HG02973 (cell line): ENCODE data around the gene CLEC1A.
"Not testable (repeated sequence)": the region's sequence is repeated elsewhere in the genome, so short reads cannot be mapped to it uniquely, and the experiment has no call there.

Experiments
- ATAC-seq: cut with Tn5 transposase; IDR thresholded peaks from one replicate; pipeline ENCODE4 v1.9.1; 2021; ENCODE audit warnings: moderate library complexity; ENCODE audit not compliant: unreplicated experiment

The CLEC1A gene

DNA sequence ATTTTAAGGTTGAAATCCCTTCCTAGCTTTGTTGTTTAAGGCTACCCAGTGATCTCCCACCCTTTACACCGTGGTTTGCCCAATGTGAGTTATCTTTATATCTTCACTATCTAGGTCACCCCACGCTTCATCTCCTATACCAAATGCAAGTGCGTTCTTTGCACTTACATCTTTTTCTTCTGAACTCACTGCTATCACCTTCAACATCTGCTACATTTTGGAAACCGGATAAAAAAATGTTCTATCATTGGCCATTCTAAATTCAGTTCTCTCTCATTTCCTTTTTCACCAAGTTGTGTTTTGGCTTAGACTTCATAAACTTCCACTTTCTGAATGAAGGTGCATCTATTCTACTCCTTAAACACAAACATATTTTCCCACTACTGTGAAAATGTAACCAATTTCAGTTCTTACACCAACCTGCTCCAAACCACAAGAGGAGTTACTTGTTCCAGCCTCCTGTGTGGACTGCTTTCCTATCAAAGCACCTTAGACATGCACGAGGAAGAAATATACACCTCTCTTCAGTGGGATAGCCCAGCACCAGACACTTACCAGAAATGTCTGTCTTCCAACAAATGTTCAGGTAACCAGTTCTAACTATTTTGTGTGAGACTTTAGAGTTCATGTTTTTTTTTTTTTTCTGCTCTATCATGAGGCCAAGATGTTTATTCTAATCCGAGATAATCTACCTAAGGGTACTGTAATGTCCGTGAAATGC lies 46.4 kb downstream of the CLEC1A start:
- no peak for ATAC-seq

DNA sequence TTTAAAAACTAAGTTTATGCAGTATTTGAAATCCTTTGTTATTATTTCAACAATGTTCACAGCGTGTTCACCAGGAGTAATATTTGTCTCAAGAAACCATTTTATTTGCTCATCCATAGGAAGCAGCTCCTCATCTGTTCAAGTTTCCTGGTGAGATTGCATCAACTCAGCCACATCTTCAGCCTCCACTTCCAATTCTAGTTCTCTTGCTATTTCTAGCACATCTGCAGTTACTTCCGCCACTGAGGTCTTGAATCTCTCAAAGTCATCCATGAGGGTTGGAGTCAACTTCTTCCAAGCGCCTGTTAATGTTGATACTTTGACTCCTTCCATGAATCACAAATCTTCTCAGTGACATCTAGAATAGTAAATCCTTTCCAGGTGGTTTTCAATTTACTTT lies 50.3 kb downstream of the CLEC1A start:
- no peak for ATAC-seq

- ATAC-seq: no peak
These were observed 56.6 kb downstream of the CLEC1A start for GRCh38 chr12:10042167-10042566.

DNA sequence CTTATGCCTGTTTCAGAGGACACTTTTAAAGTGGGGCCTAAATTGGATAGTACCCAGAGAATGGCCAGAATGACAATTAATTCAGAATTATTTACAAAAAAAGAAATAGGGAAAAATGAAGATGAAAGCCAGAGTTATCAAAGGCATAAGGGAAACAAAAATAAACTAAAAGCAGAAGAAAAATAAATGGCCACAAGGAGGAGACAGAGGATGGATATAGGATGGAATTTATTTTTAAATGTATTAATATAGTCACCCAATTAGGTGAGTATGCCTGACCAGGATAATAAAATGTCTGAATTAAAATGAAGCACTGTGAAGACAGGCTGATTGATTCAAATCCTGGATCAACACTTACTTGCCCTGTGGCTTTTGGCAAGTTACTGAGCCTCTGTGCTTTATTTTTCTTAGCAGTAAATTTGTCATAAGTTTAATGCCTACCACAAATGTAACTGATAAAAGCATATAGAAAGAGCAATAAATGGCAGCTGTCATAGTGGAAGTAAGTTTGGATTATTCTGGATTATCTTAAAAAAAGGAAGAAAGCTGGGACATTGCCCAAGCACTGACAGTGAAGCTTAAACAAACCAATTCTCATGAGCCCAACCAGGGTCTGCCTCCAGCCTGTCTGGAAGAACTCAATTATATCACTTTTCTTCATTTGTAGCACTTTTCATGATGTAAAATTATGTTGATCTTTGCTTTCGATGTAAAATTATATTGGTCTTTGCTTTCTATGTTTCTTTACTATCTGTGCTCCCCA lies 64.8 kb downstream of the CLEC1A start:
- no peak for ATAC-seq

GRCh38 chr12:10031771-10032175 lies 67.0 kb downstream of the CLEC1A start:
- no peak for ATAC-seq

DNA sequence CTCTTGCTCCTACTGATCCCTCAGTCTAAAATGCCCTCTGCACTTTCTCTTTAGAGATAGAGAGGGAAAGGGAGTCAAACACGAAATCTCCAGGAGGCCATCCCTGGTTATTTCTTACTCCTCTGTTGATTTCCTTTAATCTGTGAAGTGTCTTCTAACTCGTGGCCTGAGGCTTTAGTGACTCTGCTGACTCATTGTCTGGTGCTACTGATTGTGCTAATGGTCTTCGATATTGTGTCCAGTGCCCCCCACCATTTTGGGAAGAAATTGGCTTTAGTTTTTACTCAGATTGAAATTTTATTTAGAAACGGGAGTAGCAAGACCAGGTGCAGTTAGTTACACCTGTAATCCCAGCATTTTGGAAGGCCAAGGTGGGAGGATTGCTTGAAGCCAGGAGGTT lies 67.5 kb downstream of the CLEC1A start:
- ATAC-seq: no peak

DNA sequence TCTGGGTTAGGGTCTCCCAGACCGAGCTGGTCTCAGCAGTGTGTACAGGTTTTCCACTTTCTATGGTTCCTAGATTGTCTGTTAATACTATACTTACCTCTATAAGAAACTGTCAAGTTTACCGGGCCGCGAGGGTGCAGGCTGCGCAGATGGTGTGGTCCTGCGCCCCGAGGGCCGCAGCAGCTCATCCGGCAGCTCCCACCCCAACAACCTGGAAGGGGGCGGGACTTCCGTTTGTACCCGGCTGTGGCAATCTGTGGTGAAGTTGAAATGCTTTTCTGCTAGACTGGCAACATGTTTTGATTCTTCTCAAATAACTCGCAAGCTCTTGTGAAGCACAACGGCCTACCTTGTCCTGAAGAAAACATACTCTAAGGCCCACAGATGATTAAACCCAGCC lies 68.3 kb downstream of the CLEC1A start, which contains the start of gene CLEC9A:
Gene CLEC9A (plus strand): TSS at position 237 of the 400 bp plus-strand sequence. CDS start 22,006 bp downstream, outside the sequence.
- no peak for ATAC-seq

DNA sequence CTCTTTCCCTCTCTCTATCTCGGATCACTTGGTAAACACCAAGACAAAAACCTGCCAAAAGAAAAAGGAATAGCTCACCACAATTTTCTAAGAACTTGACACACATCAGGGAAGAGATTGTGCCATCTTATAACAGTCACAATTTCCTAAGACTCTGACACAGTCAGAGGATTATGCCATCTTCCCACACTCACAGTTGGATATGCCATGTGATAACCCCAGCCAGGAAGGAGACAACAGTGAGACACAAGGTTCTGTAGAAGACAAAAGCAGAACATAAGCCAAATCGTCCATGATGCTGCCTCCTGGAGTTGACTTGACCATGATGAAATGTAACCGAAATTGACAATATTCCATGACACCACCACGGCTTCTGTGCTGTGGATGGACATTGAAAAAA lies 71.1 kb downstream of the CLEC1A start:
- ATAC-seq: no peak

DNA sequence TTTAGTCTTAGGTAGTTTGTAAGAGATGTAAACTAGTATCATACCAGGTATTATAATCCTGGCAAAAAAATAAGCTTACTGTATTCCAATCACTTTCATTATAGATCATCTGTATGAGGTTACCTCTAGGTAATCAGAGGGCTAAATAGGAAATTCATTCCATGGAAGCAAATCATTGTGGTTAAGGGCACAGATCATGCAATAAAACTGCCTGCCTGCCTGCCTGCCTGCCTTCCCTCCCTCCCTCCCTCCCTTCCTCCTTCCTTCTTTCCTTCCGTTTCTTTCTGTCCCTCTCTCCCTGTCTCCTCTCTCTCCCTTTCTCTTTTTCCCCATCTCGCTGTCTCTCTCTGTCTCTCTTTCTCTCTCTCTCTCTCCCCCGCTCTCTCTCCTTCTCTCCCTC lies 71.5 kb downstream of the CLEC1A start:
- no peak for ATAC-seq

DNA sequence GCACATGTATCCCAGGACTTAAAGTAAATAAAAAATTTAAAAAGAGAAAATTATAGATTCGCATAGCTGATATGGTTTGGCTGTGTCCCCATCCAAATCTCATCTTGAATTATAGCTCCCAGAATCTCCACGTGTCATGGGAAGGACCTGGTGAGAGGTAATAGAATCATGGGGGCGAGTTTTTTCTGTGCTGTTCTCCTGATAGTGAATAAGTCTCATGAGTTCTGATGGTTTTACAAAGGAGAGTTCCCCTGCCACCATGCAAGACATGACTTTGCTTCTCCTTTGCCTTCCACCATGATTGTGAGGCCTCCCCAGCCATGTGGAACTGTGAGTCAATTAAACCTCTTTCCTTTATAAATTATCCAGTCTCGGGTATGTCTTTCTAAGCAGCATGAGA lies 72.1 kb downstream of the CLEC1A start:
- ATAC-seq: not testable (repeated sequence)

GRCh38 chr12:10025236-10025635 lies 73.5 kb downstream of the CLEC1A start:
- ATAC-seq: no peak

- ATAC-seq: no peak
These were observed 77.4 kb downstream of the CLEC1A start for GRCh38 chr12:10021342-10021741.
